Karpas-422 (cell line): ENCODE data around the gene NEK10. TPM values are rescaled to one million over a fixed set of nuclear protein-coding genes. Genes with fewer than 3 reads are reported as not detected.
"Not testable (repeated sequence)": the region's sequence is repeated elsewhere in the genome, so short reads cannot be mapped to it uniquely, and the experiment has no call there.

ENCODE experiments used
- DNase-seq: peaks from one replicate; pipeline ENCODE4 v3.0.0-alpha.2; 2015
- H2AFZ ChIP-seq: fragments of 200-600 bp; sonication (generic); 2 replicates; pipeline ENCODE4 v1.6.1; 2014; ENCODE audit warnings: antibody characterized with exemption, low read length, mixed read lengths
- H3K27ac ChIP-seq: fragments of 200-600 bp; sonication (generic); 2 replicates; pipeline ENCODE4 v1.5.1; 2014; ENCODE audit warnings: mild to moderate bottlenecking, low read length, moderate library complexity
- H3K27me3 ChIP-seq: fragments of 200-600 bp; sonication (generic); 2 replicates; pipeline ENCODE4 v1.6.1; 2014; ENCODE audit warnings: low read length, mixed read lengths
- H3K36me3 ChIP-seq: fragments of 200-600 bp; sonication (generic); 2 replicates; pipeline ENCODE4 v1.6.1; 2014; ENCODE audit warnings: low read length, mixed read lengths; ENCODE audit not compliant: insufficient read depth
- H3K4me1 ChIP-seq: fragments of 200-600 bp; sonication (generic); 2 replicates; pipeline ENCODE4 v1.6.1; 2014; ENCODE audit warnings: mild to moderate bottlenecking, low read length, mixed read lengths
- H3K4me2 ChIP-seq: fragments of 200-600 bp; sonication (generic); 2 replicates; pipeline ENCODE4 v1.6.1; 2014; ENCODE audit warnings: low read length, low read depth, mild to moderate bottlenecking; ENCODE audit not compliant: poor library complexity, severe bottlenecking
- H3K4me3 ChIP-seq: fragments of 200-600 bp; sonication (generic); 2 replicates; pipeline ENCODE4 v1.5.1; 2014; ENCODE audit warnings: mild to moderate bottlenecking, antibody characterized with exemption, low read length, mixed read lengths
- H3K79me2 ChIP-seq: fragments of 200-600 bp; sonication (generic); 2 replicates; pipeline ENCODE4 v1.6.1; 2014; ENCODE audit warnings: mild to moderate bottlenecking, low read length, mixed read lengths
- H3K9ac ChIP-seq: fragments of 200-600 bp; sonication (generic); 2 replicates; pipeline ENCODE4 v1.6.0; 2014; ENCODE audit warnings: low read length
- H3K9me2 ChIP-seq: fragments of 200-600 bp; sonication (generic), shearing (Covaris generic); replicated peaks from 2 replicates; pipeline ENCODE4 v1.6.0; 2014; ENCODE audit warnings: mild to moderate bottlenecking, low read length, moderate library complexity; ENCODE audit not compliant: insufficient read depth
- H3K9me3 ChIP-seq: fragments of 300-700, 200-600 bp; sonication (generic); 2 replicates; pipeline ENCODE4 v1.6.1; 2014; ENCODE audit warnings: low read length, mixed read lengths
- H4K20me1 ChIP-seq: fragments of 200-600 bp; sonication (generic); 2 replicates; pipeline ENCODE4 v1.6.1; 2014; ENCODE audit warnings: mild to moderate bottlenecking, antibody characterized with exemption, low read length, low read depth; ENCODE audit not compliant: insufficient read depth
- total RNA-seq: library from RNA; depleted of rRNA; stranded (reverse); fragments of >200 nt; shearing (Covaris generic); gene quantifications from 2 replicates; pipeline ENCODE4 v1.2.3, GENCODE V29; 2014; ENCODE audit warnings: low replicate concordance

Gene NEK10
- total RNA-seq, 1 experiment from 2014 or later = 0.34 TPM

GRCh38 chr3:27290760-27291159 lies 78.4 kb downstream of the NEK10 start:
- no peak overlapping the region for H3K4me2 ChIP-seq
- H3K9me3 ChIP-seq = no peaks in the 10 kb centered on the region
- no peak overlapping the region for H3K4me3 ChIP-seq
- no peak overlapping the region for H3K9ac ChIP-seq
- H3K9me2 ChIP-seq = no peaks in the 10 kb centered on the region
- H3K36me3 ChIP-seq = no peaks in the 10 kb centered on the region
- H3K27ac ChIP-seq = no peak overlapping the region
- H3K79me2 ChIP-seq = no peaks in the 10 kb centered on the region
- no peaks in the 10 kb centered on the region for H3K4me1 ChIP-seq
- H2AFZ ChIP-seq = no peak overlapping the region
- H3K27me3 ChIP-seq = no peaks in the 10 kb centered on the region
- DNase-seq = no peak
- no peaks in the 10 kb centered on the region for H4K20me1 ChIP-seq

- no peak for DNase-seq
- no peaks in the 10 kb centered on the region for H3K27me3 ChIP-seq
- H3K9me3 ChIP-seq = no peaks in the 10 kb centered on the region
- no peaks in the 10 kb centered on the region for H3K36me3 ChIP-seq
- no peak overlapping the region for H2AFZ ChIP-seq
- H3K9ac ChIP-seq = no peak overlapping the region
- H4K20me1 ChIP-seq = no peaks in the 10 kb centered on the region
- H3K27ac ChIP-seq = no peak overlapping the region
- H3K4me2 ChIP-seq = no peak overlapping the region
- H3K4me3 ChIP-seq = no peak overlapping the region
- no peaks in the 10 kb centered on the region for H3K4me1 ChIP-seq
- H3K9me2 ChIP-seq = no peaks in the 10 kb centered on the region
- H3K79me2 ChIP-seq = no peaks in the 10 kb centered on the region
Measured at GRCh38 chr3:27289769-27290413, 79.3 kb downstream of the NEK10 start.

GRCh38 chr3:27287052-27287451 lies 82.1 kb downstream of the NEK10 start:
- H2AFZ ChIP-seq = no peak overlapping the region
- H4K20me1 ChIP-seq = no peaks in the 10 kb centered on the region
- no peaks in the 10 kb centered on the region for H3K27me3 ChIP-seq
- no peaks in the 10 kb centered on the region for H3K4me1 ChIP-seq
- H3K4me3 ChIP-seq = no peak overlapping the region
- H3K9ac ChIP-seq = no peak overlapping the region
- DNase-seq = no peak
- H3K9me3 ChIP-seq = no peaks in the 10 kb centered on the region
- no peaks in the 10 kb centered on the region for H3K79me2 ChIP-seq
- H3K36me3 ChIP-seq = no peaks in the 10 kb centered on the region
- no peak overlapping the region for H3K4me2 ChIP-seq
- H3K9me2 ChIP-seq = no peaks in the 10 kb centered on the region; the same call in 1 of the 2 replicates
- H3K27ac ChIP-seq = no peak overlapping the region

GRCh38 chr3:27286467-27286866 lies 82.7 kb downstream of the NEK10 start:
- H2AFZ ChIP-seq, H3K9ac ChIP-seq, H3K27me3 ChIP-seq, DNase-seq, H3K36me3 ChIP-seq, H3K9me2 ChIP-seq, H3K9me3 ChIP-seq, H4K20me1 ChIP-seq, H3K4me2 ChIP-seq, H3K4me3 ChIP-seq, H3K27ac ChIP-seq, H3K4me1 ChIP-seq, H3K79me2 ChIP-seq: not testable (repeated sequence)

- Histone ChIP-seq H3K79me2 (no peaks in the 10 kb centered on the region), H3K27ac (no peak overlapping the region), H3K9me3 (no peaks in the 10 kb centered on the region), H3K36me3 (no peaks in the 10 kb centered on the region), H3K4me3 (no peak overlapping the region), H3K4me2 (no peak overlapping the region), H2AFZ (no peak overlapping the region), H3K9me2 (no peaks in the 10 kb centered on the region; the same call in 1 of the 2 replicates), H3K9ac (no peak overlapping the region), H4K20me1 (no peaks in the 10 kb centered on the region), H3K4me1 (no peaks in the 10 kb centered on the region), H3K27me3 (no peaks in the 10 kb centered on the region)
- DNase-seq = no peak
Measured at GRCh38 chr3:27285668-27286067, 83.5 kb downstream of the NEK10 start.

GRCh38 chr3:27281671-27282150 lies 87.5 kb downstream of the NEK10 start:
- H3K27ac ChIP-seq = no peak overlapping the region
- no peak overlapping the region for H3K4me2 ChIP-seq
- H3K79me2 ChIP-seq = no peaks in the 10 kb centered on the region
- H3K9ac ChIP-seq = no peak overlapping the region
- no peaks in the 10 kb centered on the region for H3K9me3 ChIP-seq
- no peaks in the 10 kb centered on the region for H3K36me3 ChIP-seq
- H3K4me1 ChIP-seq = no peaks in the 10 kb centered on the region
- H3K4me3 ChIP-seq = no peak overlapping the region
- H3K9me2 ChIP-seq = no peaks in the 10 kb centered on the region; the same call in 1 of the 2 replicates
- no peaks in the 10 kb centered on the region for H4K20me1 ChIP-seq
- no peak overlapping the region for H2AFZ ChIP-seq
- no peak for DNase-seq
- H3K27me3 ChIP-seq = no peaks in the 10 kb centered on the region

GRCh38 chr3:27279123-27279522 lies 90.1 kb downstream of the NEK10 start:
- H3K9ac ChIP-seq = no peak overlapping the region
- no peak overlapping the region for H3K27ac ChIP-seq
- H3K9me3 ChIP-seq = no peaks in the 10 kb centered on the region
- H3K4me1 ChIP-seq = no peaks in the 10 kb centered on the region
- H4K20me1 ChIP-seq = no peaks in the 10 kb centered on the region
- H3K4me2 ChIP-seq = no peak overlapping the region
- no peak overlapping the region for H3K4me3 ChIP-seq
- DNase-seq = no peak
- H3K79me2 ChIP-seq = no peaks in the 10 kb centered on the region
- H3K36me3 ChIP-seq = no peaks in the 10 kb centered on the region
- no peaks in the 10 kb centered on the region for H3K27me3 ChIP-seq
- H2AFZ ChIP-seq = no peak overlapping the region
- no peaks in the 10 kb centered on the region; the same call in 1 of the 2 replicates for H3K9me2 ChIP-seq

GRCh38 chr3:27278383-27279055 lies 90.7 kb downstream of the NEK10 start:
- Histone ChIP-seq H3K27ac (no peak overlapping the region), H2AFZ (no peak overlapping the region), H3K9ac (no peak overlapping the region)

More at GRCh38 chr3:27278383-27279055, 90.7 kb downstream of the NEK10 start:
- H3K4me3 ChIP-seq = no peak overlapping the region
- no peaks in the 10 kb centered on the region for H3K4me1 ChIP-seq
- no peaks in the 10 kb centered on the region for H3K9me2 ChIP-seq
- no peaks in the 10 kb centered on the region for H4K20me1 ChIP-seq
- H3K27me3 ChIP-seq = no peaks in the 10 kb centered on the region
- H3K79me2 ChIP-seq = no peaks in the 10 kb centered on the region
- no peaks in the 10 kb centered on the region for H3K36me3 ChIP-seq
- no peak for DNase-seq
- no peaks in the 10 kb centered on the region for H3K9me3 ChIP-seq
- no peak overlapping the region for H3K4me2 ChIP-seq
